Measurements from ENCODE around the gene B4GALT4.

DNA sequence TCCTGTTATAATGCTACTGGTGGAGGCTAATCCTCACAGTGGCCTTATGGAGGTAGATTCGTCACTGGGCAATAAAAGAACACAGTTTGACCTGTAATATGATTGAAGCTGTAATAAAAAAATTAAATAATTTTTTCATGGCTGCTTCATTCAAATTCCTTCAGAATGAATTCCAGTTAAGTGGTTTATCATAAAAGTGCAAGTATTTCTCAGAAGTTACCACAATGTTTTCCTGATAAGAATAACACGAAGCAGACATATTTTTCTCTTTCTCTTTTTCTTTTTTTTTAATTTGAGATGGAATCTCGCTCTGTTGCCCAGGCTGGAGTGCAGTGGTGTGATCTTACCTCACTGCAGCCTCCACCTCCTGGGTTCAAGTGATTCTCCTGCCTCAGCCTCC, 15.6 kb downstream of the B4GALT4 start:
- no peak for TF ChIP-seq EZH2 (IDR thresholded peaks at IDR 0.05; ENCODE audit: insufficient read depth, poor library complexity, severe bottlenecking)
- no peak for TF ChIP-seq EZH2phosphoT487 (IDR thresholded peaks at IDR 0.05; ENCODE audit: insufficient read depth, low read depth)
